Measurements from ENCODE around the gene MRPS6. TPM values are rescaled to one million over a fixed set of nuclear protein-coding genes. Genes with fewer than 3 reads are reported as not detected.

MRPS6 gene
- total and polyA plus RNA-seq, 3 experiments from 2014 or later, result 134 to 163 (median 136) TPM

GRCh38 chr21:34130716-34130985, 57.3 kb downstream of the MRPS6 start:
- Histone ChIP-seq H3K27ac (ENCODE audit: low read depth, low read length) (no peak overlapping the region), H3K9me3 (ENCODE audit: low read length) (no peaks in the 10 kb centered on the region), H3K4me3 (ENCODE audit: low read length) (no peak overlapping the region), H3K4me1 (ENCODE audit: insufficient read depth, low read length) (peaks cover 54% of the 10 kb centered on the region), H3K36me3 (ENCODE audit: insufficient read depth, low read length) (no peaks in the 10 kb centered on the region), H3K27me3 (ENCODE audit: insufficient read depth, low read length, poor library complexity, severe bottlenecking) (no peaks in the 10 kb centered on the region)
- Mint-ChIP-seq H3K4me1 (peaks cover 78 to 96% (median 88%) of the 10 kb centered on the region in 3 donors), H3K27ac (peak overlapping the region in 6 of 8 donors; percentile 30 to 67 (median 52)), H3K9me3 (no peaks in the 10 kb centered on the region), H3K27me3 (no peaks in the 10 kb centered on the region), H3K4me3 (peak overlapping the region in 2 of 7 donors; percentile 0 to 26), H3K36me3 (peaks cover 23 to 84% (median 31%) of the 10 kb centered on the region in 3 donors)
- ChIA-PET CTCF (interaction anchor here (0.9 to 1.2 kb wide), 2 partner anchors 9 to 22 kb away, joined by 3 read pairs; no protein-coding TSS in a partner anchor), POLR2A (no interaction called here)
- no peak for DNase-seq

- ChIA-PET CTCF (no interaction called here), POLR2A (no interaction called here)
- Histone ChIP-seq H3K27ac (ENCODE audit: low read depth, low read length) (no peak overlapping the region), H3K4me1 (ENCODE audit: insufficient read depth, low read length) (peaks cover 49% of the 10 kb centered on the region), H3K36me3 (ENCODE audit: insufficient read depth, low read length) (no peaks in the 10 kb centered on the region), H3K4me3 (ENCODE audit: low read length) (no peak overlapping the region), H3K27me3 (ENCODE audit: insufficient read depth, low read length, poor library complexity, severe bottlenecking) (no peaks in the 10 kb centered on the region), H3K9me3 (ENCODE audit: low read length) (no peaks in the 10 kb centered on the region)
- Mint-ChIP-seq H3K4me1 (peaks cover 74 to 90% (median 79%) of the 10 kb centered on the region in 3 donors), H3K27ac (peak overlapping the region in 4 of 8 donors; percentile 22 to 78 (median 42)), H3K36me3 (peaks cover 20 to 80% (median 27%) of the 10 kb centered on the region in 3 donors), H3K4me3 (no peak overlapping the region), H3K9me3 (peaks cover 0 to 2% (median 0%) of the 10 kb centered on the region in 5 donors), H3K27me3 (no peaks in the 10 kb centered on the region)
- no peak for DNase-seq
Observed at GRCh38 chr21:34131586-34131985, 58.2 kb downstream of the MRPS6 start.

GRCh38 chr21:34132202-34132601, 58.8 kb downstream of the MRPS6 start:
- Histone ChIP-seq H3K9me3 (ENCODE audit: low read length) (no peaks in the 10 kb centered on the region), H3K36me3 (ENCODE audit: insufficient read depth, low read length) (no peaks in the 10 kb centered on the region), H3K27me3 (ENCODE audit: insufficient read depth, low read length, poor library complexity, severe bottlenecking) (no peaks in the 10 kb centered on the region), H3K4me3 (ENCODE audit: low read length) (no peak overlapping the region), H3K4me1 (ENCODE audit: insufficient read depth, low read length) (peaks cover 49% of the 10 kb centered on the region), H3K27ac (ENCODE audit: low read depth, low read length) (no peak overlapping the region)
- CTCF ChIA-PET, result interaction anchor here (0.9 kb wide), 1 partner anchor 12 kb away, joined by 3 read pairs; no protein-coding TSS in a partner anchor
- H3K27ac Mint-ChIP-seq, result peak overlapping the region in 4 of 8 donors; percentile 22 to 78 (median 48)
- H3K9me3 Mint-ChIP-seq, result peaks cover 0 to 7% (median 0%) of the 10 kb centered on the region in 5 donors
- peaks cover 76 to 90% (median 84%) of the 10 kb centered on the region in 3 donors for H3K4me1 Mint-ChIP-seq
- DNase-seq, result no peak
- no peaks in the 10 kb centered on the region for H3K27me3 Mint-ChIP-seq
- peaks cover 26 to 77% (median 30%) of the 10 kb centered on the region in 3 donors for H3K36me3 Mint-ChIP-seq
- POLR2A ChIA-PET, result no interaction called here
- no peak overlapping the region for H3K4me3 Mint-ChIP-seq

GRCh38 chr21:34132926-34133325, 59.5 kb downstream of the MRPS6 start:
- H3K4me1 Mint-ChIP-seq, result peaks cover 70 to 85% (median 83%) of the 10 kb centered on the region in 3 donors
- peaks cover 32 to 74% (median 33%) of the 10 kb centered on the region in 3 donors for H3K36me3 Mint-ChIP-seq
- CTCF ChIA-PET, result interaction anchor here (0.9 to 1.3 kb wide), 2 partner anchors 11 to 201 kb away, joined by 3 to 4 read pairs; no protein-coding TSS in a partner anchor
- Histone ChIP-seq H3K27ac (ENCODE audit: low read depth, low read length) (no peak overlapping the region), H3K27me3 (ENCODE audit: insufficient read depth, low read length, poor library complexity, severe bottlenecking) (no peaks in the 10 kb centered on the region), H3K9me3 (ENCODE audit: low read length) (no peaks in the 10 kb centered on the region), H3K36me3 (ENCODE audit: insufficient read depth, low read length) (no peaks in the 10 kb centered on the region), H3K4me3 (ENCODE audit: low read length) (no peak overlapping the region), H3K4me1 (ENCODE audit: insufficient read depth, low read length) (peaks cover 49% of the 10 kb centered on the region)
- DNase-seq, result no peak
- peaks cover 0 to 8% (median 2%) of the 10 kb centered on the region in 5 donors for H3K9me3 Mint-ChIP-seq
- no peak overlapping the region for H3K4me3 Mint-ChIP-seq
- H3K27me3 Mint-ChIP-seq, result no peaks in the 10 kb centered on the region
- H3K27ac Mint-ChIP-seq, result peak overlapping the region in 5 of 8 donors; percentile 10 to 57 (median 18)
- POLR2A ChIA-PET, result interaction anchor here (0.6 kb wide), 1 partner anchor 210 kb away, joined by 8 read pairs; no protein-coding TSS in a partner anchor

- H3K4me3 Mint-ChIP-seq, result no peak overlapping the region
- peaks cover 69 to 82% (median 81%) of the 10 kb centered on the region in 3 donors for H3K4me1 Mint-ChIP-seq
- Histone ChIP-seq H3K9me3 (ENCODE audit: low read length) (no peaks in the 10 kb centered on the region), H3K36me3 (ENCODE audit: insufficient read depth, low read length) (no peaks in the 10 kb centered on the region), H3K4me3 (ENCODE audit: low read length) (no peak overlapping the region), H3K4me1 (ENCODE audit: insufficient read depth, low read length) (peaks cover 49% of the 10 kb centered on the region), H3K27ac (ENCODE audit: low read depth, low read length) (no peak overlapping the region), H3K27me3 (ENCODE audit: insufficient read depth, low read length, poor library complexity, severe bottlenecking) (no peaks in the 10 kb centered on the region)
- no peak for DNase-seq
- no peaks in the 10 kb centered on the region for H3K27me3 Mint-ChIP-seq
- H3K36me3 Mint-ChIP-seq, result peaks cover 37 to 74% (median 37%) of the 10 kb centered on the region in 3 donors
- ChIA-PET POLR2A (interaction anchor here (0.6 kb wide), 1 partner anchor 211 kb away, joined by 8 read pairs; no protein-coding TSS in a partner anchor), CTCF (interaction anchor here (1.3 kb wide), 1 partner anchor 202 kb away, joined by 4 read pairs; no protein-coding TSS in a partner anchor)
- peak overlapping the region in 6 of 8 donors; percentile 2 to 77 (median 34) for H3K27ac Mint-ChIP-seq
- peaks cover 0 to 10% (median 4%) of the 10 kb centered on the region in 5 donors for H3K9me3 Mint-ChIP-seq
Observed at GRCh38 chr21:34133392-34133791, 60.0 kb downstream of the MRPS6 start.

GRCh38 chr21:34133802-34134201, 60.4 kb downstream of the MRPS6 start:
- CTCF ChIA-PET, result interaction anchor here (1.3 kb wide), 1 partner anchor 202 kb away, joined by 4 read pairs; no protein-coding TSS in a partner anchor
- H3K27ac Mint-ChIP-seq, result peak overlapping the region in 3 of 8 donors; percentile 2 to 77 (median 3)

GRCh38 chr21:34135330-34135729, 62.0 kb downstream of the MRPS6 start:
- Mint-ChIP-seq H3K36me3 (peaks cover 38 to 71% (median 42%) of the 10 kb centered on the region in 3 donors), H3K4me3 (no peak overlapping the region), H3K4me1 (peaks cover 55 to 68% (median 67%) of the 10 kb centered on the region in 3 donors), H3K27me3 (no peaks in the 10 kb centered on the region), H3K27ac (no peak overlapping the region), H3K9me3 (peaks cover 0 to 10% (median 4%) of the 10 kb centered on the region in 5 donors)
- no peaks in the 10 kb centered on the region for H3K36me3 ChIP-seq (ENCODE audit: insufficient read depth, low read length)
- DNase-seq, result no peak
- H3K27ac ChIP-seq (ENCODE audit: low read depth, low read length), result no peak overlapping the region
- peaks cover 33% of the 10 kb centered on the region for H3K4me1 ChIP-seq (ENCODE audit: insufficient read depth, low read length)
- ChIA-PET CTCF (no interaction called here), POLR2A (no interaction called here)
- H3K9me3 ChIP-seq (ENCODE audit: low read length), result no peaks in the 10 kb centered on the region
- no peak overlapping the region for H3K4me3 ChIP-seq (ENCODE audit: low read length)
- no peaks in the 10 kb centered on the region for H3K27me3 ChIP-seq (ENCODE audit: insufficient read depth, low read length, poor library complexity, severe bottlenecking)

More at GRCh38 chr21:34133802-34134201, 60.4 kb downstream of the MRPS6 start:
- no peak for DNase-seq
- peaks cover 46% of the 10 kb centered on the region for H3K4me1 ChIP-seq (ENCODE audit: insufficient read depth, low read length)
- no peaks in the 10 kb centered on the region for H3K36me3 ChIP-seq (ENCODE audit: insufficient read depth, low read length)
- no peak overlapping the region for H3K27ac ChIP-seq (ENCODE audit: low read depth, low read length)
- no peak overlapping the region for H3K4me3 ChIP-seq (ENCODE audit: low read length)
- Mint-ChIP-seq H3K27me3 (no peaks in the 10 kb centered on the region), H3K9me3 (peaks cover 0 to 10% (median 4%) of the 10 kb centered on the region in 5 donors), H3K4me3 (no peak overlapping the region), H3K36me3 (peaks cover 37 to 73% (median 37%) of the 10 kb centered on the region in 3 donors), H3K4me1 (peaks cover 66 to 78% (median 77%) of the 10 kb centered on the region in 3 donors)
- no peaks in the 10 kb centered on the region for H3K9me3 ChIP-seq (ENCODE audit: low read length)
- POLR2A ChIA-PET, result no interaction called here
- no peaks in the 10 kb centered on the region for H3K27me3 ChIP-seq (ENCODE audit: insufficient read depth, low read length, poor library complexity, severe bottlenecking)

- no peaks in the 10 kb centered on the region for H3K4me1 ChIP-seq (ENCODE audit: insufficient read depth, low read length)
- no peaks in the 10 kb centered on the region for H3K27me3 Mint-ChIP-seq
- POLR2A ChIA-PET, result no interaction called here
- CTCF ChIA-PET, result no interaction called here
- no peak overlapping the region for H3K27ac ChIP-seq (ENCODE audit: low read depth, low read length)
- peaks cover 44 to 69% (median 57%) of the 10 kb centered on the region in 3 donors for H3K36me3 Mint-ChIP-seq
- H3K4me3 ChIP-seq (ENCODE audit: low read length), result no peak overlapping the region
- H3K27me3 ChIP-seq (ENCODE audit: insufficient read depth, low read length, poor library complexity, severe bottlenecking), result no peaks in the 10 kb centered on the region
- H3K4me1 Mint-ChIP-seq, result peaks cover 16 to 37% (median 27%) of the 10 kb centered on the region in 3 donors
- H3K9me3 ChIP-seq (ENCODE audit: low read length), result no peaks in the 10 kb centered on the region
- no peak for DNase-seq
- peak overlapping the region in 2 of 8 donors; percentile 49 to 88 for H3K27ac Mint-ChIP-seq
- H3K36me3 ChIP-seq (ENCODE audit: insufficient read depth, low read length), result peaks cover 30% of the 10 kb centered on the region
- H3K4me3 Mint-ChIP-seq, result no peak overlapping the region
- peaks cover 0 to 10% (median 4%) of the 10 kb centered on the region in 5 donors for H3K9me3 Mint-ChIP-seq
Observed at GRCh38 chr21:34141373-34141772, 68.0 kb downstream of the MRPS6 start.

All from CD8-positive, alpha-beta memory T cell (primary cell).